Fibroblast of lung (primary cell): ENCODE measurements around the gene WNT3A. TPM values are rescaled to one million over a fixed set of nuclear protein-coding genes. Genes with fewer than 3 reads are reported as not detected.

Source experiments
- DNase-seq, 2 donors: peaks; one replicate each; pipeline versions ENCODE4 v3.0.0 to v3.0.0-alpha.2; 2010; ENCODE audit warnings: low read depth in 2 of 2
- H2AFZ ChIP-seq: 2 replicates; pipeline ENCODE4 v1.5.1; 2012; ENCODE audit warnings: low read length, control low read depth, inconsistent platforms
- H3K27ac ChIP-seq: 2 replicates; pipeline ENCODE4 v1.5.1; 2011; ENCODE audit warnings: low read length, control low read depth; ENCODE audit not compliant: insufficient read depth
- H3K27me3 ChIP-seq: 2 replicates; pipeline ENCODE4 v1.5.1; 2011; ENCODE audit warnings: mild to moderate bottlenecking, low read length; ENCODE audit not compliant: control insufficient read depth, insufficient read depth
- H3K36me3 ChIP-seq: 2 replicates; pipeline ENCODE4 v1.5.1; 2011; ENCODE audit warnings: low read length; ENCODE audit not compliant: control insufficient read depth, insufficient read depth
- H3K4me1 ChIP-seq: 2 replicates; pipeline ENCODE4 v1.5.1; 2011; ENCODE audit warnings: low read length; ENCODE audit not compliant: control insufficient read depth, insufficient read depth; ENCODE audit errors: extremely low read depth
- H3K4me2 ChIP-seq: 2 replicates; pipeline ENCODE4 v1.5.1; 2011; ENCODE audit warnings: low read length, control low read depth; ENCODE audit not compliant: insufficient read depth; ENCODE audit errors: extremely low read depth
- H3K4me3 ChIP-seq, 4 experiments: fragments of 200-600 bp in 1 of 4; sonication (generic) in 1 of 4; replicated peaks in 1 of 4; 2 replicates each; pipeline ENCODE4 v1.5.1; 2011 to 2016; ENCODE audit warnings: low read length in 4 of 4, low read depth in 3 of 4, mild to moderate bottlenecking in 3 of 4, control low read depth in 2 of 4, inconsistent platforms in 1 of 4, mixed read lengths in 1 of 4; ENCODE audit not compliant: insufficient read depth in 1 of 4; ENCODE audit errors: control extremely low read depth in 1 of 4
- H3K79me2 ChIP-seq: 2 replicates; pipeline ENCODE4 v1.5.1; 2012; ENCODE audit warnings: mild to moderate bottlenecking, low read length, inconsistent platforms; ENCODE audit not compliant: control insufficient read depth, insufficient read depth
- H3K9ac ChIP-seq: 2 replicates; pipeline ENCODE4 v1.5.1; 2011; ENCODE audit warnings: mild to moderate bottlenecking, low read length, control low read depth; ENCODE audit not compliant: insufficient read depth
- H3K9me3 ChIP-seq: 2 replicates; pipeline ENCODE4 v1.5.1; 2012; ENCODE audit warnings: low read depth, low read length; ENCODE audit not compliant: control insufficient read depth, insufficient read depth
- H4K20me1 ChIP-seq: 2 replicates; pipeline ENCODE4 v1.5.1; 2011; ENCODE audit warnings: low read length; ENCODE audit not compliant: control insufficient read depth, insufficient read depth; ENCODE audit errors: extremely low read depth
- CTCF ChIP-seq, 2 donors: IDR thresholded peaks in 1 of 2; conservative IDR thresholded peaks in 1 of 2; 1 replicate in 1 of 2; 2 replicates in 1 of 2; pipeline ENCODE4 v1.5.1; 2011 to 2012; ENCODE audit warnings: low read length in 2 of 2, control low read depth in 1 of 2, inconsistent platforms in 1 of 2, low read depth in 1 of 2, mild to moderate bottlenecking in 1 of 2
- EZH2 ChIP-seq: IDR thresholded peaks from 2 replicates; pipeline ENCODE4 v1.5.1; 2012; ENCODE audit warnings: low read length, control low read depth, mild to moderate bottlenecking; ENCODE audit errors: missing control alignments
- polyA plus RNA-seq, 2 donors: library from polyadenylated mRNA; depleted of rRNA in 1 of 2; stranded (reverse) in 1 of 2; unstranded in 1 of 2; fragments of >200 nt; gene quantifications; 2 replicates each; pipeline ENCODE4 v1.2.1, GENCODE V29; 2011 to 2012; ENCODE audit warnings: missing spikeins in 1 of 2
- total RNA-seq: library from RNA; depleted of rRNA; stranded (reverse); fragments of >200 nt; gene quantifications from 2 replicates; pipeline ENCODE4 v1.2.1, GENCODE V29; 2014

The WNT3A gene
- total and polyA plus RNA-seq, 2 donors (not counting 1 experiment from before 2014, with no cell fraction given), result not detected

GRCh38 chr1:228031276-228031995, 24.6 kb downstream of the WNT3A start:
- Histone ChIP-seq H3K4me3 (no peak overlapping the region), H3K79me2 (no peaks in the 10 kb centered on the region), H3K9ac (no peak overlapping the region), H3K4me2 (no peak overlapping the region), H4K20me1 (no peaks in the 10 kb centered on the region), H3K27me3 (no peaks in the 10 kb centered on the region), H3K27ac (no peak overlapping the region), H2AFZ (no peak overlapping the region), H3K9me3 (no peaks in the 10 kb centered on the region), H3K36me3 (no peaks in the 10 kb centered on the region), H3K4me1 (no peaks in the 10 kb centered on the region)
- TF ChIP-seq CTCF (conservative IDR thresholded peaks at IDR 0.05 in 1 of 2, IDR thresholded peaks at IDR 0.05 in 1 of 2; ENCODE audit: low read depth in 1 of 2, low read length in 2 of 2), result no peak
- TF ChIP-seq EZH2, result no peak
- no peak for DNase-seq

GRCh38 chr1:228032041-228032440, 25.2 kb downstream of the WNT3A start:
- TF ChIP-seq CTCF (conservative IDR thresholded peaks at IDR 0.05 in 1 of 2, IDR thresholded peaks at IDR 0.05 in 1 of 2; ENCODE audit: low read depth in 1 of 2, low read length in 2 of 2) (no peak), EZH2 (no peak)
- H3K4me3 ChIP-seq, result no peak overlapping the region
- H3K4me2 ChIP-seq, result no peak overlapping the region
- DNase-seq, result no peak
- no peaks in the 10 kb centered on the region for H3K4me1 ChIP-seq
- no peak overlapping the region for H2AFZ ChIP-seq
- no peaks in the 10 kb centered on the region for H3K9me3 ChIP-seq
- no peaks in the 10 kb centered on the region for H4K20me1 ChIP-seq
- no peak overlapping the region for H3K27ac ChIP-seq
- no peaks in the 10 kb centered on the region for H3K79me2 ChIP-seq
- no peak overlapping the region for H3K9ac ChIP-seq
- no peaks in the 10 kb centered on the region for H3K27me3 ChIP-seq
- H3K36me3 ChIP-seq, result no peaks in the 10 kb centered on the region

- Histone ChIP-seq H3K4me1 (no peaks in the 10 kb centered on the region), H4K20me1 (no peaks in the 10 kb centered on the region)
Measured at GRCh38 chr1:228033376-228033775, 26.6 kb downstream of the WNT3A start.

More at GRCh38 chr1:228033376-228033775, 26.6 kb downstream of the WNT3A start:
- DNase-seq, result no peak
- Histone ChIP-seq H3K9me3 (no peaks in the 10 kb centered on the region), H2AFZ (no peak overlapping the region), H3K9ac (no peak overlapping the region), H3K27me3 (peaks cover 3% of the 10 kb centered on the region), H3K27ac (no peak overlapping the region), H3K4me3 (no peak overlapping the region), H3K79me2 (no peaks in the 10 kb centered on the region), H3K4me2 (no peak overlapping the region), H3K36me3 (no peaks in the 10 kb centered on the region)
- no peak for TF ChIP-seq CTCF (conservative IDR thresholded peaks at IDR 0.05 in 1 of 2, IDR thresholded peaks at IDR 0.05 in 1 of 2; ENCODE audit: low read depth in 1 of 2, low read length in 2 of 2)
